ENCODE measurements around the gene SEPTIN10. TPM values are rescaled to one million over a fixed set of nuclear protein-coding genes. Genes with fewer than 3 reads are reported as not detected.
"Not testable (repeated sequence)": the region's sequence is repeated elsewhere in the genome, so short reads cannot be mapped to it uniquely, and the experiment has no call there.

The SEPTIN10 gene
- total RNA-seq, 1 donor from 2014 or later: 0.22 TPM

DNA sequence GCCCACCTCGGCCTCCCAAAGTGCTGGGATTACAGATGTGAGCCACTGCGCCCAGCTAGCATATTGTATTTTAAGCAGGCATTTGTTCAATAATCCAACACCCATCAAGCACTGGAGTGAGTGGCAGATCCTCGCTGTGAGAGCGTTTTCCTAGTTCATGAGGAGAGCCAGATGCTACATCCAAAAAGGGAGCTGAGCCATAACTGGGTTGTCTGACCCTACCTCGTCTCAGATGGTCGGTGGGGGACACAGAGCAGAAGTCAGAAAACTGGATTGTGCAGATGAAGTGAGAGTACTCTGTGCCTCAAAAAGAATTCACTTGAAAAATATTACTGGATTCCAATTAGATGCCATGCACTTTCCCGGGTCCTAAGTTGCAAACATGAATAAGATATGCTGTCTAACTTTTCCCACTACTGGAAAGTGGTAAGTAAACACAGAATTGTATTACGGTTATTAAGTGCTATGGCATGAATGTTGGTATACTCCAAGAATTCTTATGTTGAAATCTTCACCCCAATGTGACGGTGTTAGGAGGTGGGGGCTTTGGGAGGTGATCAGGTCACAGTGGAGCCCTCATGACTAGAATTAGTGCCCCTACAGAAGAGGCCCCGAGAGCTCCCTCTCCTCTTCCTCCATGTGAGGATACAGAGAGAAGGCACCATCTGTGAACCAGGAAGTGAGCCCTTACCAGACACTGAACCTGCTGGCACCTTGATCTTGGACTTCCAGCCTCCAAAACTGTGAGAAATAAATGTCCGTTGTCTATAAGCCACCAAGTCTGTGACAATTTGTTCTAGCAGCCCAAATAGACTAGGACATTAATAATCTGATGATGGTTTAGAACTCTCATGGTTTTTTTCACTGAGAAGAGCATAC lies 21.9 kb upstream of the SEPTIN10 start:
- intact Hi-C loops (cut with micrococcal nuclease): no loop called here

- intact Hi-C loops (cut with micrococcal nuclease): no loop called here
These were observed 19.7 kb upstream of the SEPTIN10 start for GRCh38 chr2:109633284-109633961.

DNA sequence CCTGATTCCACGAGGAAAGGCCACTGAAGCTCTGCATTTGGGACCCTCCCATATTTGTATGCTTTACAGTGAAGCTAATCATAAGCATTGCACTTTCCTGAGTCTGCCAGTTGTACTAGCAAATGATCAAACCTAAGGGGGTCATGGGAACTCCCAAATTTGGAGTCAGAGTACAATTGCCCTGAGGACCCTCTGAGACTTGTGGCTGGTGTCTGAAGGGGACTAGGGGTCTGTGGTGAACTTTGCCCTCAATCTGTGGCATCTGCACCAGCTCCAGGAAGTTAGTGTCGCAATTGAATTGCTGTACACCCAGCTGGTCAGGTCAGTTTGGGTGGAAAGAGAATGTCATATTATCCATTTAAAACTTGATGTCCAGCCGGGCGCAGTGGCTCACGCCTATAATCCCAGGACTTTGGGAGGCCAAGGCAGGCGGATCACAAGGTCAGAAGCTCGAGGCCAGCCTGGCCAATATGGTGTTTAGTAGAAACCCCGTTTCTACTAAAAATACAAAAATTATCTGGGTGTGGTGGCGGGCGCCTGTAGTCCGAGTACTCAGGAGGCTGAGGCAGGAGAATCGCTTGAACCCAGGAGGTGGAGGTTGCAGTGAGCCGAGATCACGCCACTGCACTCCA lies 18.5 kb upstream of the SEPTIN10 start:
- intact Hi-C loops (cut with micrococcal nuclease): no loop called here

DNA sequence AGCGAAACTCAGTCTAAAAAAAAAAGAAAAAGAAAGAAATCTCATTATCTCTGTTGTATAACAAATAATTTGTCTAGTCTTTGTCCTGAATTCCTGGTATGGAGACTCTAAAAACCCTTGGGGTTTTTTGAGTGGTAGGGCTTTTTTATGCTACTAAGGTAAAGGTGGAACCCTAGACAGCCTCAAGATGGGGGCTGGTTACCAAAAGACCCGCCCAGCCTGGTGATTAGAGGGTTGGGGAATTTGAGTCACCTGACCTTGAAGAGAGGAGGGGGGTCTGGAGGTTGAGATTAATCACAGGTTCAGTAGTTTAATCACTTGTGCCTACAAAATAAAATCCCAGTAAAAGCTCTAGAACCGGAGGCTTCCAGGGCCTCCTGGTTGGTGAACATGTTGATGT lies 18.0 kb upstream of the SEPTIN10 start:
- intact Hi-C loops (cut with micrococcal nuclease): no loop called here

GRCh38 chr2:109630441-109631430 lies 17.0 kb upstream of the SEPTIN10 start:
- intact Hi-C loops (cut with micrococcal nuclease): no loop called here

DNA sequence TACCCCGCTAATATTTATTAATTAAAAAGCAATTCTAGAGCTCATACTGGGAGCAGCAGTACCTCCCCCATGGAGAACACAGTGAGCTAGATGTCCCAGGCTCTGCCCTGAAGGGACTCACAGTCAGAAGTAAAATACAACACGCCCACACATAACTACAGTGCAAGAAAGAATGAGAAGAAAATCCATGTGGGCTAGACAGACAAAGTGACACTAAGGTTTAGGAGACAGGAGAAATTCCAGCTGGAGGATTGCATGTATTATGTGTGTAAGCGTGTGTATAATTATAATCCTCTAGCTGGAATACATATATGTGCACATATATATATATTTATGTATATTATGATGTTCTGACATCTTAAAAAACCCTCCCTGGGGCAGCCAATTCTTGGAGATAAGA lies 16.1 kb upstream of the SEPTIN10 start:
- intact Hi-C loops (cut with micrococcal nuclease): no loop called here

DNA sequence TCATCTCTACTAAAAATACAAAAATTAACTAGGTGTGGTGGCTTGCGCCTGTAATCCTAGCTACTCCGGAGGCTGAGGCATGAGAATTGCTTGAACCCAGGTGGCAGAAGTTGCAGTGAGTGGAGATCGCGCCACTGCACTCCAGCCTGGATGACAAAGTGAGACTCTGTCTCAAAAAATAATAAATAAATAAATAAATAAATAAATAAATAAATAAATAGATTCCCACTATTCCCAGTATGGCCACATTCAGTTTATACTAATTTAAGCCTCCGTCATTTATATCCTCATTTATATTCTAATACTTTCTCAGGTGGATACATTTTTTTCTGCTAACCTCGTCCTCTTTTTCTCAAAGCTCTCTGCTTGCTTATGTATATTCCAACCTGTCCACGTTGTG lies 14.6 kb upstream of the SEPTIN10 start:
- intact Hi-C loops (cut with micrococcal nuclease): not testable (repeated sequence)

GRCh38 chr2:109624339-109624738 lies 10.6 kb upstream of the SEPTIN10 start:
- intact Hi-C loops (cut with micrococcal nuclease): no loop called here

DNA sequence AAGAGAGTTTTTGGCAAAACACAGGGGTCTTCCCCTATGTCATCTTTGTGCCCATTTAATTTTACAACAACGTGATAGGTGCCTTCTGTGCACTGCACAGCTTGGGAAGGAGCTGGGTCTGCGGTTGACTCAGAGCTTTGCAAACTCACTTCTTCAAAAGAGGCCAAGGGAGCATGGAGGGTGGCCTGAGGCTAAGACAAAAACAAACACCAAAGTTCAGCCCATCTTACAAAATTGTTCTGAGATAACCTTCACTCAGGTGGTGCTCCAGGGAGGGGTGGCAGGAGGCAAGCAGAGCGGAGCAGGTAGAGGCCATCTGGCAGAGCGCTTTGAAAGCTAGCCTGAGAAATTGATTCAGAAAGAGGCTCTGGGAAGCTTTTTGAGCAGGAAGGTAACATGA lies 10.2 kb upstream of the SEPTIN10 start:
- intact Hi-C loops (cut with micrococcal nuclease): no loop called here

GRCh38 chr2:109623297-109623696 lies 9.5 kb upstream of the SEPTIN10 start:
- intact Hi-C loops (cut with micrococcal nuclease): no loop called here

- intact Hi-C loops (cut with micrococcal nuclease): loop anchor here (10.0 kb wide), 2 partner anchors 1084 to 1174 kb away; partner anchors contain the start of genes GCC2 and LIMS1
These were observed 5.4 kb upstream of the SEPTIN10 start for GRCh38 chr2:109619032-109619615.

- intact Hi-C loops (cut with micrococcal nuclease): loop anchor here (10.0 kb wide), 2 partner anchors 1081 to 1171 kb away; partner anchors contain the start of genes GCC2 and LIMS1
These were observed 2.4 kb upstream of the SEPTIN10 start for GRCh38 chr2:109616184-109616583.

DNA sequence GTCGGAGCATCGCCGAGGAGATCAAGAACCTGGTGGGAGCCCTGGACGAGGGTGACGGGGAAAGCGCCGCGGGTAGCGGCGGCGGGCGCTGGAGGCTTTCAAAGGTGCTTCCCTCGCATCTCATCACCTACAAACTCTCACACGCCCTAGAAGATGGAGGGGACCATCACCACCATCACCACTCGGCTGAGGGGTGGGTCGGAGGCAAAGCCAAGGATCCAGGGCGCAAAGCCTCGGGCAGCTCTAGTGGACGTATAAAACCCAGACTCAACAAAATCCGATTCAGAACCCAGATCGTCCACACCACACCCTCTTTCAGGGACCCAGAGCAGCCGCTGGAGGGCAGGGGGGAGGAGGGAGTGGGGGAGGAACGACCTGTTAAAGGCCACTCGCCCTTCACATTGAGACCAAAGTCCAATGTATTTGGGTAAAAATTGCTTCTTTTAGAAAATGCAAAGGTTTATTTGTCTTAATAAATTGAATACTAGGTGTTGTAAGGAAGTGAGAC lies 1.9 kb upstream of the SEPTIN10 start:
- intact Hi-C loops (cut with micrococcal nuclease): loop anchor here (10.0 kb wide), 2 partner anchors 1081 to 1171 kb away; partner anchors contain the start of genes GCC2 and LIMS1

DNA sequence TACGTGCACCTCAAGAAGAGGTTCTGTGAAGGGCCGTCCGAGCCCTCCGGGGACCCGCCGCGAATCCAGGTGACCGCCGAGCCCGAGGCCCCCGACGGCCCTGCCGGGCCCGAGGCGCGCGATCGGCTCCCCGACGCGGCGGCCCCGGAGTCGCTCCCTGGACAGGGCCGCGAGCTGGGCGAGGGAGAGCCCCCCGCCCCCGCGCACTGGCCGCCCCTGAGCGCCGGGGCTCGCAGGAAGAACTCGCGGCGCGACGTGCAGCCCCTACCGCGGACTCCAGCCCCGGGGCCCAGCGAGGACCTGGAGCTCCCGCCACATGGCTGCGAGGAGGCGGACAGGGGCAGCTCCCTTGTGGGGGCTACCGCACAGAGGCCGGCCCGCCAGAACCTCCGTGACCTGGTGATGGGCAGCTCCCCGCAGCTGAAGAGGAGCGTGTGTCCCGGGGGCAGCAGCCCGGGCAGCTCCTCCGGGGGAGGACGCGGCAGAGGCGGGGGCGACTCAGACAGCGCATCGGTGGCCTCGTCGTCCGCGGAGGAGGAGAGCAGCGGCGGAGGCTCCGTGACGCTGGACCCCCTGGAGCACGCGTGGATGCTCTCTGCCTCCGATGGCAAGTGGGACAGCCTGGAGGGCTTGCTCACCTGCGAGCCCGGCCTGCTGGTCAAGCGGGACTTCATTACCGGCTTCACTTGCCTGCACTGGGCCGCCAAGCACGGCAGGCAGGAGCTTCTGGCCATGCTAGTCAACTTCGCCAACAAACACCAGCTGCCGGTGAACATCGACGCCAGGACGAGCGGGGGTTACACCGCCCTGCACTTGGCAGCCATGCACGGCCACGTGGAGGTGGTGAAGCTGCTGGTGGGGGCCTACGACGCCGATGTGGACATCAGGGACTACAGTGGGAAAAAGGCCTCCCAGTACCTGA lies 1.2 kb upstream of the SEPTIN10 start:
- intact Hi-C loops (cut with micrococcal nuclease): loop anchor here (5.0 to 10.0 kb wide), 3 partner anchors 597 to 1170 kb away; partner anchors contain the start of genes GCC2, LIMS1 and MTLN

DNA sequence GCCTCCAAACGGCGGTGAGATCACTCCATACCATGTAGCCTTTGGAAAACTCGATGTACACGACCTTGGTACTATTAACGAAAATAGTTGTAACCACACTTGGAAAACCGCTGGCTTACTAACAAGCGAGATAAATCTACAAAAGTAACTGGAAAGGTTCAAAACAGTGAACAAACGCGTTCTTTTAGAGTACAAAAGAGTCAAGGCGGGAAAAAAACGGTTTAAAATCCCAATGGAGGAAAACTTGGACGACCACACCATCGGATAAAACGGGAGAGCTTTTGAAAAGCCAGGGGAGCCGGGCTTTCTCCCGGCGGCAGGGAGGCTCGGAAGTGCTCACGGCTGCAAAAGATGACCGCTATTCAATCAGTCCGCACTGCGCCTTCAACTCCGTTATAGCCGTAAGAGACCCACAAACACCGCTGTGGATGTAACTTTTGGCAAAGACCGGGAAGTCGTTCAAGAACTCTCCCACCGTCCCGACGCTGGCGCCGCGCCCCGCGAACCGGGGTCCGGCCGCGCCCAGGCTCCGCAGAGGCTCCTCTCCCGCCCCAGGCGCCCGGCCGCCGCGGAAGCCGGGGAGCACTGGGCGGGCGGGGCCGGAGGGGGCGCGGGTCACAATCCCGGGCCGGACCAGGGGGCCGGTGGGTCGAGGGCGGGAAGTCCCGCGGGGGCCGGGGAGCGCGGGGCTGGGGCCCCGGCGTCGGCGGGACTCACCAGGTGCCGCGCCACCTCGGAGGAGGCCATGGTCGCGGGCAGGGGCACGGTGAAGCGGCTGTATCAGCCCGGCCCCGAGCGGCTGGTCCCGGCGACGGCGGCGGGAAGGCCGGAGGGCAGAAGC lies 465 bp downstream of the SEPTIN10 start:
- intact Hi-C loops (cut with micrococcal nuclease): loop anchor here (5.0 to 10.0 kb wide), 3 partner anchors 599 to 1168 kb away; partner anchors contain the start of genes GCC2, LIMS1 and MTLN

DNA sequence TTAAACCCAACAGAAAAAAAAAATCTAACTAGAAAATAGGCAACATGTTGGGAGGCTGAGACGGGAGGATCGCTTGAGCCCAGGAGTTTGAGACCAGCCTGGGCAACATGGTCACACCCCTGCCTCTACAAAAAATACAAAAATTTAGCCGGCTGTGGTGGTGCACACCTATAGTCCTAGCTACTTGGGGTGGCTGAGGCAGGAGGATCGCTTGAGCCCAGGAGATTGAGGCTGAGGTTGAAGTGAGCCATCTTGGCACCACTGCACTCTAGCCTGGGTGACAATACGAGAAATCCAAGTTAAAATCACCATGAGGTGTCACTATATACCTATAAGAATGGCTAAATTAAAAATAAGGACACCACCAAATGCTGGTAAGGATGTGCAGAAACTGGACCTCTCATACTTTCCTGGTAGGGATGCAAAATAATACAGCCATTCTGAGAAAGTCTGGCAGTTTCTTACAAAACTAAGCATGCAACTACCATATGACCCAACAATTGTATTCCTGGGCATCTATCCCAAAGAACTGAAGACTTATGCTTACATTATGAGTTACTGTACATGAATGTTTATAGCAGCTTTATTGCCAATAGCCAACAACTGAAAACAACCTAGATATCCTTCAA lies 2.2 kb downstream of the SEPTIN10 start:
- intact Hi-C loops (cut with micrococcal nuclease): loop anchor here (5.0 to 10.0 kb wide), 3 partner anchors 601 to 1167 kb away; partner anchors contain the start of genes GCC2, LIMS1 and MTLN

Data from T-helper 1 cell treated with Interleukin-12 subunit alpha and Interleukin-12 subunit beta and Interleukin-4 antibody, amounts not matched to agents 30 ng/mL and 1 ng/mL, for 36 hours (primary cell).